Activated B cell treated with CpG ODN at 0.5 μM for 24 hours (primary cell): Measurements from ENCODE around the gene ATP6V1A. TPM values are rescaled to one million over a fixed set of nuclear protein-coding genes. Genes with fewer than 3 reads are reported as not detected.

Source experiments
- ATAC-seq: fragments of 200-7000 bp; cut with Tn5 transposase; one replicate; pipeline ENCODE4 v1.10.0; 2021; ENCODE audit warnings: low read depth, mild to moderate bottlenecking, moderate library complexity
- CTCF ChIA-PET: fragments of 350-600 bp; sonication (Branson Sonifier 250); formaldehyde crosslinking; loops from one replicate; lab custom pipeline; 2021; ENCODE audit warnings: antibody characterized with exemption; lab: Charles Lee
- POLR2A ChIA-PET: fragments of 350-600 bp; sonication (Branson Sonifier 250); formaldehyde crosslinking; loops from one replicate; lab custom pipeline; 2021; ENCODE audit warnings: antibody characterized with exemption; lab: Charles Lee
- DNase-seq: peaks from one replicate; pipeline ENCODE4 v3.0.0; 2022
- H3K27ac Mint-ChIP-seq: one replicate; pipeline ENCODE4 v1.8.0; 2020; ENCODE audit warnings: mixed read lengths
- H3K27me3 Mint-ChIP-seq: one replicate; pipeline ENCODE4 v1.8.0; 2021; ENCODE audit warnings: mixed read lengths
- H3K36me3 Mint-ChIP-seq: one replicate; pipeline ENCODE4 v1.8.0; 2021; ENCODE audit warnings: low read depth, mixed read lengths
- H3K4me1 Mint-ChIP-seq: one replicate; pipeline ENCODE4 v1.8.0; 2021; ENCODE audit warnings: mixed read lengths
- H3K4me3 Mint-ChIP-seq: one replicate; pipeline ENCODE4 v1.8.0; 2020; ENCODE audit warnings: mild to moderate bottlenecking, mixed read lengths
- H3K9me3 Mint-ChIP-seq: one replicate; pipeline ENCODE4 v1.8.0; 2020; ENCODE audit warnings: mixed read lengths
- intact Hi-C: fragments of 100-400 bp; cut with micrococcal nuclease; formaldehyde crosslinking; loops from one replicate; pipeline ENCODE4 v1.15.1; 2024
- total RNA-seq: library from RNA; stranded (reverse); gene quantifications from 2 replicates; pipeline ENCODE4 v1.2.3, GENCODE V29; 2022
- TF ChIP-seq, protein P1 (sequence below): fragments of 200-600 bp; IDR thresholded peaks from one replicate; pipeline ENCODE4 v1.8.0; 2022; ENCODE audit warnings: antibody characterized with exemption, mild to moderate bottlenecking

Gene ATP6V1A
- total RNA-seq, 1 donor from 2014 or later, result 49.3 TPM

DNA sequence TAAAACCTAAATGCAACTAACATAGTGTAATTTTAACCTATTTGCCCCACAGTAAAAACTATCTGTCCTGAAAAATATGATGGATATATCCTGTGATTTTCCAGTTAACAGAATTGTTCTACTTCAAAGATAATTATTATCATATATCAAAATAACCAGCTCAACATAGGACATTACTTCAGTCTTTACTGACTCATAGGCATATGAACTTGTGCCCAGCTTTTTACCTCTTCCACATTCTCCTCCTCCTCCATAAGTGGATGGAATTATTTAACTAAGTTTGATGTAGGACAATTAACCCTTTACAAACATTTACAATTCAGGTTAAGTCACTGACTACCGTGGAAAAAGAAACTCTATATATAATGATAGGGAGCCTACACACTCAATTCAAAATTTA, 27.5 kb upstream of the ATP6V1A start:
- TF ChIP-seq, protein P1, sequence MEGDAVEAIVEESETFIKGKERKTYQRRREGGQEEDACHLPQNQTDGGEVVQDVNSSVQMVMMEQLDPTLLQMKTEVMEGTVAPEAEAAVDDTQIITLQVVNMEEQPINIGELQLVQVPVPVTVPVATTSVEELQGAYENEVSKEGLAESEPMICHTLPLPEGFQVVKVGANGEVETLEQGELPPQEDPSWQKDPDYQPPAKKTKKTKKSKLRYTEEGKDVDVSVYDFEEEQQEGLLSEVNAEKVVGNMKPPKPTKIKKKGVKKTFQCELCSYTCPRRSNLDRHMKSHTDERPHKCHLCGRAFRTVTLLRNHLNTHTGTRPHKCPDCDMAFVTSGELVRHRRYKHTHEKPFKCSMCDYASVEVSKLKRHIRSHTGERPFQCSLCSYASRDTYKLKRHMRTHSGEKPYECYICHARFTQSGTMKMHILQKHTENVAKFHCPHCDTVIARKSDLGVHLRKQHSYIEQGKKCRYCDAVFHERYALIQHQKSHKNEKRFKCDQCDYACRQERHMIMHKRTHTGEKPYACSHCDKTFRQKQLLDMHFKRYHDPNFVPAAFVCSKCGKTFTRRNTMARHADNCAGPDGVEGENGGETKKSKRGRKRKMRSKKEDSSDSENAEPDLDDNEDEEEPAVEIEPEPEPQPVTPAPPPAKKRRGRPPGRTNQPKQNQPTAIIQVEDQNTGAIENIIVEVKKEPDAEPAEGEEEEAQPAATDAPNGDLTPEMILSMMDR, result no peak
- Mint-ChIP-seq H3K27me3 (no peaks in the 10 kb centered on the region), H3K27ac (no peak overlapping the region), H3K36me3 (peaks cover 65% of the 10 kb centered on the region), H3K4me3 (no peak overlapping the region), H3K4me1 (peaks cover 13% of the 10 kb centered on the region), H3K9me3 (no peaks in the 10 kb centered on the region)
- ATAC-seq (no peak), DNase-seq (no peak)
- ChIA-PET CTCF (interaction anchor here (0.6 kb wide), 1 partner anchor 10 kb away, joined by 4 read pairs; no protein-coding TSS in a partner anchor), POLR2A (no interaction called here)
- intact Hi-C loops, result no loop called here

DNA sequence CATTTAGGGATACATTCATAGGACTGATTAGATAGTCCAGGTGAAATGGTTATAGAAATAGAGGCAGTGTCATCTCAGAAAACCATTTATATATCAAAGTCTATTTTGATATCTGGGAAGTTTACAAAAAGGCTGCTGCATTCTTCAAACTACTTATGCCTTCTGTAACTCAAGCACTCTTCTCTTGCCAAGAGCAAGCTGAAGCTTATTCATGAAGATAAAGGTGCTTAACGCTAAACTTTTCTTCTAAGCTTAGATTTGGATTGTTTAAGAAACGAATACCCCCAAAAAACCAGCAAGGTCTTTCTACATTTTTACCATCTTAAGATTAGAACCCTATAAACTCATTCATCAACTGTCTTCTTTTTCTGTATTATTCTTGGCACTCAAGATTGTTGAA, 27.1 kb upstream of the ATP6V1A start:
- H3K36me3 Mint-ChIP-seq, result peaks cover 69% of the 10 kb centered on the region
- no peaks in the 10 kb centered on the region for H3K9me3 Mint-ChIP-seq
- DNase-seq (no peak), ATAC-seq (no peak)
- CTCF ChIA-PET, result interaction anchor here (0.6 kb wide), 1 partner anchor 10 kb away, joined by 4 read pairs; no protein-coding TSS in a partner anchor
- intact Hi-C loops, result no loop called here
- no peak overlapping the region for H3K27ac Mint-ChIP-seq
- H3K27me3 Mint-ChIP-seq, result no peaks in the 10 kb centered on the region
- no peak overlapping the region for H3K4me3 Mint-ChIP-seq
- H3K4me1 Mint-ChIP-seq, result peaks cover 15% of the 10 kb centered on the region
- POLR2A ChIA-PET, result no interaction called here
- TF ChIP-seq, protein P1, result no peak

DNA sequence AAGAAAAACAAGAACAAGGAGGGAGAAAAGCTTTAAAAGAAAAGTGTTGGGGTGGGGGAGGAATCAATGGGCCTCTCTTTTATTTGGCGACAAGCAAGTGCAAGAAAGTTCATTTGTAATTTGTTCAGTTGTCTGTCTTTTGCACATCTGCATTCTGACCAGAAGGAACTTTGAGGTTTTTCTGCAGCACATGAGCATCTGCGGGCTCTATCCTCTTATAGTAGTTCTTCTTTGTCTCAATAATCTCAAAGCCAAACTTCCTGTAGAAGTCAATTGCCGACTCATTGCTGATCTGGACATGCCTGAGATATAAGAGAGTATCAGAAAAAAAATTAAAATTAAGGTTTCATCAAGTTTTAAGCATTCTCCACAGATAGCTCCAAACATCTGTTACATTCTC, 25.2 kb upstream of the ATP6V1A start:
- intact Hi-C loops, result no loop called here
- no peak overlapping the region for H3K27ac Mint-ChIP-seq
- ATAC-seq (no peak), DNase-seq (no peak)
- TF ChIP-seq, protein P1, result no peak
- CTCF ChIA-PET, result interaction anchor here (1.0 kb wide), 1 partner anchor 14 kb away, joined by 3 read pairs; no protein-coding TSS in a partner anchor
- peaks cover 18% of the 10 kb centered on the region for H3K4me1 Mint-ChIP-seq
- H3K4me3 Mint-ChIP-seq, result no peak overlapping the region
- H3K36me3 Mint-ChIP-seq, result peaks cover 71% of the 10 kb centered on the region
- H3K27me3 Mint-ChIP-seq, result no peaks in the 10 kb centered on the region
- H3K9me3 Mint-ChIP-seq, result no peaks in the 10 kb centered on the region
- POLR2A ChIA-PET, result no interaction called here

DNA sequence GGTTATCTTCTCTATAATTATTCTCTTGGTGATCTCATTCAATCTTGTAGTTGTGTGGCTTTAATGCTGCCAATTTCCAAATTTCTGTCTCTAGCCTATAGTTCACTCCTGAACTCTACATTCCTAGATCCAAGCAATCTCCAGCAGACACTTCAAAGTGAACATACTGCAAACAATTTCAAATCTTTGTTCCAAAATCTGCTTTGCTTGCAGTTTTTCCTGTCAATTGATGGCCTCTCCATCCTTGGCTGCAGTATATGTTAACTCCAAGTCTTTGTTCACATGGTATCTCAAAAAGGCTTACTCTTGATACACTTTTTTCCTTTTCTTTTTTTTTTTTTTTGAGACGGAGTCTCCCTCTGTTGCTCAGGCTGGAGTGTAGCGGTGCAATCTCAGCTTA, 18.2 kb upstream of the ATP6V1A start:
- POLR2A ChIA-PET, result interaction anchor here (0.6 kb wide), 1 partner anchor 32 kb away, joined by 3 read pairs; the partner anchor contains the start of gene USF3
- no peak for DNase-seq
- H3K9me3 Mint-ChIP-seq, result no peaks in the 10 kb centered on the region
- no peak overlapping the region for H3K27ac Mint-ChIP-seq
- peaks cover 47% of the 10 kb centered on the region for H3K36me3 Mint-ChIP-seq
- H3K4me1 Mint-ChIP-seq, result peaks cover 10% of the 10 kb centered on the region
- TF ChIP-seq, protein P1, result no peak
- CTCF ChIA-PET, result no interaction called here
- no peak for ATAC-seq
- H3K4me3 Mint-ChIP-seq, result no peak overlapping the region
- H3K27me3 Mint-ChIP-seq, result no peaks in the 10 kb centered on the region
- intact Hi-C loops, result loop anchor here (5.0 kb wide), 1 partner anchor 96 kb away; no protein-coding TSS in a partner anchor

DNA sequence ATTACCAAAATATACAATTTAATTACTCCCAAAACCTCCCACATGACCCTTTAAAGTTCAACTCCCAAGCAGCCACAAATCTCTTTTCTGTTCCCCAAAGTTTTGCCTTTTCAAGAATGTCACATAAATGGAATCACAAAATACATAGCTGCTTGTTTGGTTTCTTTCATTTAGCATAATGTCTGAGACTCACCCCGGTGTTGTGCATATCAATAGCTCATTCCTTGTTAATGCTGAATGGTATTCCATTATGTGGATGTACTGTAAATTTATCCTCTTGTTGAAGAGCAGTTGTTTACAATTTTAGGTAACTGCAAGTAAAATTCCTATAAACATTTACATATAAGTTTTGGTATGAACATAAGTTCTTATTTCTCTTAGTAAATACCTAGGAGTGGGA, 16.3 kb upstream of the ATP6V1A start:
- CTCF ChIA-PET, result no interaction called here
- no peak overlapping the region for H3K27ac Mint-ChIP-seq
- H3K4me1 Mint-ChIP-seq, result peaks cover 10% of the 10 kb centered on the region
- no peaks in the 10 kb centered on the region for H3K27me3 Mint-ChIP-seq
- H3K36me3 Mint-ChIP-seq, result peaks cover 37% of the 10 kb centered on the region
- H3K4me3 Mint-ChIP-seq, result no peak overlapping the region
- intact Hi-C loops, result no loop called here
- no peaks in the 10 kb centered on the region for H3K9me3 Mint-ChIP-seq
- POLR2A ChIA-PET, result no interaction called here
- ATAC-seq (no peak), DNase-seq (no peak)
- TF ChIP-seq, protein P1, result no peak
